ENCODE results near the gene PTPRR.

Gene PTPRR

GRCh38 chr12:70619471-70620152, 300.9 kb downstream of the PTPRR start:
- Histone ChIP-seq H3K36me3 (ENCODE audit: control insufficient read depth, insufficient read depth, low read length) (no peaks in the 10 kb centered on the region), H3K4me3 (replicated peaks; ENCODE audit: low read depth, low read length) (no peak overlapping the region), H3K27me3 (replicated peaks; ENCODE audit: control insufficient read depth, insufficient read depth, low read length) (no peaks in the 10 kb centered on the region; the same call in 1 of the 2 replicates)
- no peak for TF ChIP-seq CTCF (IDR thresholded peaks at IDR 0.05; ENCODE audit: insufficient read depth, low read length, poor library complexity, severe bottlenecking)
- no peak for DNase-seq (ENCODE audit: extremely low read depth, insufficient read length)

- Histone ChIP-seq H3K36me3 (ENCODE audit: control insufficient read depth, insufficient read depth, low read length) (no peaks in the 10 kb centered on the region), H3K27me3 (replicated peaks; ENCODE audit: control insufficient read depth, insufficient read depth, low read length) (no peaks in the 10 kb centered on the region; the same call in 1 of the 2 replicates), H3K4me3 (replicated peaks; ENCODE audit: low read depth, low read length) (no peak overlapping the region)
- no peak for TF ChIP-seq CTCF (IDR thresholded peaks at IDR 0.05; ENCODE audit: insufficient read depth, low read length, poor library complexity, severe bottlenecking)
- no peak for DNase-seq (ENCODE audit: extremely low read depth, insufficient read length)
These were observed 302.2 kb downstream of the PTPRR start for GRCh38 chr12:70618371-70618770.

DNA sequence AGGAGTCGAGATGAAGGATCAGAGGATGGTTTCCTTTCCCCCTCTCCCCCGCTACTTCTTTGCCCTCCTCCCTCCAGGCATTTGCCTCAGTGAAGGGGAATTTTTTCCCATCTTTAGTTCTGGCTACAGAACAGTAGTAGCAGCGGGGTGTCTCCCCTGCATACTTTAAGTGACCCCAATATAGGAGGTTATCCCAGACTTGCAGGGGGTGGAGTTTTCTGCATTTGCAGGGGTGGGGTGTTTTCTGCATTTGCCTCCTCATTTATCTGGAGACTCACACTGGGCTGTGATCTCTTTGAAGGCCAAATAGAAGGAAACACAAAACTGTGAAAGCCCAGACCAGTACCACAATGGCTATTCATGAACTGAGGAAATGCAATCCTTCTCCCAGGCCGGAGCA, 303.1 kb downstream of the PTPRR start:
- Histone ChIP-seq H3K27me3 (replicated peaks; ENCODE audit: control insufficient read depth, insufficient read depth, low read length) (no peaks in the 10 kb centered on the region; the same call in 1 of the 2 replicates), H3K36me3 (ENCODE audit: control insufficient read depth, insufficient read depth, low read length) (no peaks in the 10 kb centered on the region), H3K4me3 (replicated peaks; ENCODE audit: low read depth, low read length) (no peak overlapping the region)
- DNase-seq (ENCODE audit: extremely low read depth, insufficient read length): no peak
- no peak for TF ChIP-seq CTCF (IDR thresholded peaks at IDR 0.05; ENCODE audit: insufficient read depth, low read length, poor library complexity, severe bottlenecking)

GRCh38 chr12:70615174-70615866, 305.2 kb downstream of the PTPRR start:
- no peak for TF ChIP-seq CTCF (IDR thresholded peaks at IDR 0.05; ENCODE audit: insufficient read depth, low read length, poor library complexity, severe bottlenecking)
- no peak for DNase-seq (ENCODE audit: extremely low read depth, insufficient read length)
- Histone ChIP-seq H3K4me3 (replicated peaks; ENCODE audit: low read depth, low read length) (no peak overlapping the region), H3K27me3 (replicated peaks; ENCODE audit: control insufficient read depth, insufficient read depth, low read length) (no peaks in the 10 kb centered on the region), H3K36me3 (ENCODE audit: control insufficient read depth, insufficient read depth, low read length) (no peaks in the 10 kb centered on the region)

- Histone ChIP-seq H3K36me3 (ENCODE audit: control insufficient read depth, insufficient read depth, low read length) (no peaks in the 10 kb centered on the region), H3K27me3 (replicated peaks; ENCODE audit: control insufficient read depth, insufficient read depth, low read length) (peaks cover 2% of the 10 kb centered on the region; the same call in 1 of the 2 replicates), H3K4me3 (replicated peaks; ENCODE audit: low read depth, low read length) (peak overlapping the region; percentile 28; the same call in 1 of the 2 replicates)
- TF ChIP-seq CTCF (IDR thresholded peaks at IDR 0.05; ENCODE audit: insufficient read depth, low read length, poor library complexity, severe bottlenecking): no peak
- DNase-seq (ENCODE audit: extremely low read depth, insufficient read length): peak; percentile 29
These were observed 310.6 kb downstream of the PTPRR start for GRCh38 chr12:70609739-70610491.
